Measurements from ENCODE around the gene LSS.

DNA sequence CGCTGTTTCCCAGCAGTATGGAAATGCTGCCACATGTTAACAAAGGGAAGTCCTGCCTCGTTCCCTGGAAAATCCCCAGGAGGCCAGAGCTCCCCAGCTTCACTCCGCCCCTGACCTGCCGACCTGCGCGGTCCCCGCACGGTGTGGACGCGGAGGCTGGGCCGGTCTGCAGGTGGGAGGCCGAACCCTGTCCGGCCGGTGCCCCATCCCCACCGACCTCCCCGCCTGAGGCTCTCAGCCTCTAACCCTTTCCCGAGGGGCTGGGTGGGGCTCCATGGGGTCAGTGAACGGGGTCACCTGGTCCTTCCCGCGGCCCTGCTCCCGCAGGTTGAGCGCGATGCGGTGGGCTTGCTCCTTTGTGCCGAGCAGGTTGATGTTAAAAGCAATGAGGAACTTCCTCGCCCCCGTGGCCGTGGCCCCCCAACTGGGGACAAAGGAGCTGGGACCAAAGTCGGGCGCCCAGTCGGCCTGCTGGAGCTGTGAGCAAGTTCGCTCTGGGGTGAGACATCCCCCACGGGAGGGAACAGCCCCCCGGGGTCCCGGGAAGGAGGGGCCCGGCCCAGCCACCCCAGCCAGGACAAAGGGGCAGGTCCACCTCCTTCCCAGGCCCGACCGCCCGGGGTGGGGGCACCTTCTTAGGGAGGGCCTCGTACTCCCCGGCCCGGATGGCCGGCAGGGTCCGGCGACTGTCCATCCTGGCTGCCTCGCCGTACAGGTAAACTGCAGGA is 77.1 kb downstream of the LSS start:
- TF ChIP-seq, protein P1, sequence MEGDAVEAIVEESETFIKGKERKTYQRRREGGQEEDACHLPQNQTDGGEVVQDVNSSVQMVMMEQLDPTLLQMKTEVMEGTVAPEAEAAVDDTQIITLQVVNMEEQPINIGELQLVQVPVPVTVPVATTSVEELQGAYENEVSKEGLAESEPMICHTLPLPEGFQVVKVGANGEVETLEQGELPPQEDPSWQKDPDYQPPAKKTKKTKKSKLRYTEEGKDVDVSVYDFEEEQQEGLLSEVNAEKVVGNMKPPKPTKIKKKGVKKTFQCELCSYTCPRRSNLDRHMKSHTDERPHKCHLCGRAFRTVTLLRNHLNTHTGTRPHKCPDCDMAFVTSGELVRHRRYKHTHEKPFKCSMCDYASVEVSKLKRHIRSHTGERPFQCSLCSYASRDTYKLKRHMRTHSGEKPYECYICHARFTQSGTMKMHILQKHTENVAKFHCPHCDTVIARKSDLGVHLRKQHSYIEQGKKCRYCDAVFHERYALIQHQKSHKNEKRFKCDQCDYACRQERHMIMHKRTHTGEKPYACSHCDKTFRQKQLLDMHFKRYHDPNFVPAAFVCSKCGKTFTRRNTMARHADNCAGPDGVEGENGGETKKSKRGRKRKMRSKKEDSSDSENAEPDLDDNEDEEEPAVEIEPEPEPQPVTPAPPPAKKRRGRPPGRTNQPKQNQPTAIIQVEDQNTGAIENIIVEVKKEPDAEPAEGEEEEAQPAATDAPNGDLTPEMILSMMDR (IDR thresholded peaks at IDR 0.05), result no peak
- no peak for TF ChIP-seq POLR2A (IDR thresholded peaks at IDR 0.05)

Measured in Peyer's patch (tissue), 4 donors.